GM13976 (cell line): ENCODE data around the gene DLGAP4.
A peak's percentile ranks its signal among the peaks of the same experiment; 100 is the strongest.
"Not testable (repeated sequence)": the region's sequence is repeated elsewhere in the genome, so short reads cannot be mapped to it uniquely, and the experiment has no call there.

ENCODE experiments used
- DNase-seq: peaks from one replicate; pipeline ENCODE4 v3.0.0; 2012; ENCODE audit warnings: low spot score
- in situ Hi-C: fragments of 300-500 bp; cut with MboI; formaldehyde crosslinking; loops from one replicate; pipeline ENCODE4 v1.12.0; 2022; ENCODE audit warnings: low sequenced_read_pairs, mixed read lengths, inconsistent platforms; ENCODE audit not compliant: unreplicated experiment
- TF ChIP-seq, protein P1 (sequence below): IDR thresholded peaks from 2 replicates; pipeline ENCODE4 v1.5.1; 2012; ENCODE audit warnings: borderline replicate concordance, mild to moderate bottlenecking; ENCODE audit not compliant: insufficient read depth; ENCODE audit errors: extremely low read depth, missing control alignments, control extremely low read depth

DLGAP4 gene

DNA sequence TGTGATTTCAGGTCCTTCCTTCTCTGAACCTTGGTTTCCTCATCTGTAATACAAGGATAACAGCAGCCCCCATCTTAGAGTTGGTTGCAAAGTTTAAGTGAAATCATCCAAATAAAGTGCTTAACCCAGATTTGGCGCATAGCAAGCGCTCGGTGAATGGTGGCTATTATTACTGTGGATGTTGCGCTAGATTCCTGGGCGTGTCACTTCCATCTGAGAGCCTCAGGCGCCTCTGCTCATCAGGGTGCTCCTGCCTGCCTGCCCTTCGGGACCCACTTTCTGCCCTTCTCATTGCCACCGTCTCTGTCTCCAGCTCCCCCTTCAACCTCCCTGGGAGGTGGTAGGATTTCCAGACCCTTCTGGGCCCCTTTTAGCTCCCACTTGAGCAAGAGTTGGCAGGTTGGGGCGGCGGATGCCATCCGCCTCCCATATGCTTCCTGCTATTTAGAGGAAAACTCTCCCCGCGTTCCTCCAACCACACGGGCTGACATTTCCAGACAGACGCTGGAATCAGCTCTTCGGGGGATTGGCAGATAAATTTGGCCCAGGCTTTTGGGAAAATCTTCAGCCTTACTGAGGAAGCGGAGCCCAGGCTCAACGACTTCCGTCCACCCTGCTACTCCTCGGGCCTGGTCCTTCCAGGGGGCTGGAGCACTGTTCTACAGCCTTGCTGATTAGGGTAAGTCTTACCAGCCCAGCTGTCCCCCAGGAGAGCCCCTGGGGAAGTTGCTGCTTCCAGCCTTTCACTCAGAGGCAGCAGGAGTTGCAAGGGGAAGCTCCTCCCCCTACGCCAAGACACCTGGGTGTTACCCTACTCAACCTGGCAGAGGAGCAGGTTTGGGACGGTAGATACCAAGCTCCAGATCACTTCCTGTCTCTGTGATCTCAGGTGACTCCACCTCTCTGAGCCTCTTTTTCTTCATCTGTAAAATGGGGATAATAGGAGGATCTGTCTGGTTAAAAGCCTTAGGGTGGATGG lies 71.5 kb downstream of the DLGAP4 start:
- in situ Hi-C loops, result no loop called here
- TF ChIP-seq, protein P1, sequence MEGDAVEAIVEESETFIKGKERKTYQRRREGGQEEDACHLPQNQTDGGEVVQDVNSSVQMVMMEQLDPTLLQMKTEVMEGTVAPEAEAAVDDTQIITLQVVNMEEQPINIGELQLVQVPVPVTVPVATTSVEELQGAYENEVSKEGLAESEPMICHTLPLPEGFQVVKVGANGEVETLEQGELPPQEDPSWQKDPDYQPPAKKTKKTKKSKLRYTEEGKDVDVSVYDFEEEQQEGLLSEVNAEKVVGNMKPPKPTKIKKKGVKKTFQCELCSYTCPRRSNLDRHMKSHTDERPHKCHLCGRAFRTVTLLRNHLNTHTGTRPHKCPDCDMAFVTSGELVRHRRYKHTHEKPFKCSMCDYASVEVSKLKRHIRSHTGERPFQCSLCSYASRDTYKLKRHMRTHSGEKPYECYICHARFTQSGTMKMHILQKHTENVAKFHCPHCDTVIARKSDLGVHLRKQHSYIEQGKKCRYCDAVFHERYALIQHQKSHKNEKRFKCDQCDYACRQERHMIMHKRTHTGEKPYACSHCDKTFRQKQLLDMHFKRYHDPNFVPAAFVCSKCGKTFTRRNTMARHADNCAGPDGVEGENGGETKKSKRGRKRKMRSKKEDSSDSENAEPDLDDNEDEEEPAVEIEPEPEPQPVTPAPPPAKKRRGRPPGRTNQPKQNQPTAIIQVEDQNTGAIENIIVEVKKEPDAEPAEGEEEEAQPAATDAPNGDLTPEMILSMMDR, result no peak
- DNase-seq, result no peak

DNA sequence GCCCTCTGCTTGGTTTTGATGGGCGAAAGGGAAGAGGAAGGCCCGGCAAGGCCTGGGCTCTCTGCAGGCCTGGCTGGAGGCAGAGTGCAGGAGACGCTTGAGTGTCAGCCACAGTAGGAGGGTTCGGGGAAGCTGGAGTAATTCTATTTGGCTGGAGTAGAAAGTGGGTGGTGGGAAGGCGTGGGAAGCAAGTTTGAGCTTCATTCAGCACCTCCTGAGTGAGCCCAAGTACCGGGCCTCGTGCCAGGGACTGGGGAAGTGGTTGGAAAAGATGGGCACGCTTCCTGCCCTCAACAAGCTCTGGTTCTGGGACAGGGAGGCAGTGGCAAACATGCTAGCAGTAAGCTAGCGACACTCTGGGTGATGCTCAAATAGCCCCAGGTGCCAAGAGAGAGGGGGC lies 72.5 kb downstream of the DLGAP4 start:
- in situ Hi-C loops, result no loop called here
- TF ChIP-seq, protein P1, result no peak
- DNase-seq, result no peak

DNA sequence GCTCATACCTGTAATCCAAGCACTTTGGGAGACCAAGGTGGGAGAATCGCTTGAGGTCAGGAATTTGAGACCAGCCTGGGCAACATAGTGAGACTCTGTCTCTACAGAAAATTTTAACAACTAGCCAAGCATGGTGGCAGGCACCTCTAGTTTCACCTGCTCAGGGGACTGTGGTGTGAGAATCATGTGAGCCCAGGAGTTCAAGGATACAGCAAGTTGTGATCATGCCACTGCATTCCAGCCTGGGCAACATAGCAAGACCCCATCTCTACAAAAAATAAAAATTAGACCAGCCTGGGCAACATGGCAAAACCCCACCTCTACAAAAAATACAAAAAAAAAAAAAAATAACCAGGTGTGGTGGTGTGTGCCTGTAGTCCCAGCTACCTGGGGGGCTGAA lies 73.8 kb downstream of the DLGAP4 start:
- in situ Hi-C loops, DNase-seq: not testable (repeated sequence)

DNA sequence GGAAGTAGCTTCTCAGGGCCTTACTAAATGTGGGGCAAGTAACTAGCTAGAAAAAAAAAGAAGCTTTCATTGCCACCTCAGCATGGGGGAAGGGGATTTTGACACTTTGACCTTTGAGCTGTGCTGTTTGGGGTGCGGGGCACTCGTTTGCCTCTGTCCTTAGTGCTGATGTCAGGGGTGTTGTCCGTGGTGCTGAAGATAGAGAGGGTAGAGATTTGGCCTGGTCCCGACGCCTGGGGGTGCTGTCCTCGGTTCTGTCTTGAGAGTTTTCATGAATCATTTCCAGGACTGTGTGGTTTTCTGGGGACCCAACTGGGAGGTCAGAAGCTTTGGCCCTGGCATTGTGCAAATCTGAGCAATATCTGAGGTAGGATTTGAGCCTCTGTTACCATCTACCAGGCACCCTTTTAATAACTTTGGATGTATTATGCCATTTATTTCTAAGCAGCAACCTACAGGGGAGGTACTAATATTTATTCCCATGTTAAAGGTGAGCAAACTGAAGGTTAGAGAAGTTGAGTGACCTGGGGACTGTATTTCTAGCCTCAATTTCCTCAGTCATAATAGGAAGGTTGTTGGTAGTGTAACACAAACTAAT lies 78.0 kb downstream of the DLGAP4 start:
- in situ Hi-C loops, result no loop called here
- peak; percentile 68 for DNase-seq
- TF ChIP-seq, protein P1, result no peak

DNA sequence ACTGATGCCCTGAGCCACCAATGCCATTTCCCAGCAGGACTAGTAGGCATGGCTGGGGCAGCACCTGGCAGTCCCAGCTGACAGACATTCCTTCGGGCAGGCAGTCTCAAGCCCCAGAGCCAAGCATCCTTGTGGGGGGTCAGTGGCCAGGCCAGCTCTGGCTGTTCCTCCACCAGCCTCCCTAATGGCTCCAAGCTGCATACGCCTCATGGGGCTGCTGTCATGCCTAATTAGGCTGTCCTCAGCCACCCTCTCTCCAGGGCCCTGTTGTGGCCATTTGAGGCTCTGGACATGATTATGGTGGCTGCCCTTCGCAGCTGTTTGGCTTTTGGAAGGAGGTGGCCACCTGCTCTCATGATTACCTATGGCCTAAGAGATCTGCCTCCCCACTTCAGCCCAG lies 79.4 kb downstream of the DLGAP4 start:
- DNase-seq, result no peak
- TF ChIP-seq, protein P1, result no peak
- in situ Hi-C loops, result no loop called here

DNA sequence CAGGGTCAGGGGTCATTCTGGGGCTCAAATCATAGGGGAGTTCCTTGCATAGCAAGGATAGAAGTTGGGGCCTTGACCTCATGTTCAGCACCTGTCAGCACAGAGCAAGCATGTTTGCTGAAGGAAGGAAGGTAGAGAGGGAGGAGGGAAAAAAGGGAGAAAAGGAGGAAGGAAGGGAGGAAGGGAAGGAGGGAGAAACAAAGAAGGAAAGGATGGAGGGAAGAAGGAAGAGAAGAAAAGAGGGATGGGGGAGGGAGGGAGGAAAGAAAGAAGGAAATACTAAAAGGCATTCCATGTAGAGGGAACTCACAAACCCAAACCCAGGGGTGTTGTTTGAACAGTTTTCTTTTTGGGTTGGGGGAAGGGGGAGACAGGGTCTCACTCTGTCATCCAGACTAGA lies 80.1 kb downstream of the DLGAP4 start:
- in situ Hi-C loops, result no loop called here
- TF ChIP-seq, protein P1, result no peak

DNA sequence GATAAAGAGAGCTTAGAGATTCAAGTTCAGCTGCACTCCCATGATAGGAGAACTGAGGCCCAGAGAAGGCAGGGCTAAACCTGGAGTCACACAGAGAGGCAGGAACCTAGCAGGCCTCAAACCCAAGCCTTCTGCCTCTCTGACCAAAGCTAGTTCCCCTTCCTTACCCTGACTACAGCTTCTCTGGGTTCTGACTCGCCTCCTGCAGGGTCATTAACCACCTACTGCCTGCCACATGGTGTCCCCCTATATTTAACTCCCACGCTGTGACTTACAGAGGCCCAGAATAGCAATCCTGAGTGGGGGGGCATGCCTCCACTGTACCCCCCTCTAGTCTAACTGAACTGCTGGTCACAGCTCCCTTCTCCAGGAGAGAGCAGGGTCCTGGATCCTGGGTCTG lies 84.1 kb downstream of the DLGAP4 start:
- in situ Hi-C loops, result no loop called here
- no peak for DNase-seq
- TF ChIP-seq, protein P1, result no peak

More for the DNA sequence above, 80.1 kb downstream of the DLGAP4 start:
- no peak for DNase-seq
